IMR-90 (cell line): ENCODE measurements around the gene MAN2A2. TPM values are rescaled to one million over a fixed set of nuclear protein-coding genes. Genes with fewer than 3 reads are reported as not detected.

Experiments used
- ATAC-seq: fragments of 200-7000 bp; cut with Tn5 transposase; 2 replicates; pipeline ENCODE4 v1.9.1; 2020; ENCODE audit warnings: low read depth, mild to moderate bottlenecking, moderate library complexity
- BruUV-seq: library from RNA; stranded (reverse); fragments of 400-500 nt; replicated peaks from 2 replicates; lab custom pipeline; 2021; lab: Mats Ljungman, UMichigan
- CTCF ChIA-PET: fragments of 300-600 bp; formaldehyde crosslinking; extraction: SDS; loops from one replicate; lab custom pipeline; 2021; ENCODE audit warnings: antibody characterized with exemption; lab: Yijun Ruan, JAX
- POLR2A ChIA-PET: fragments of 300-600 bp; sonication (Branson Sonifier 250); formaldehyde crosslinking; loops from one replicate; lab custom pipeline; 2022; ENCODE audit warnings: antibody characterized with exemption; ENCODE audit not compliant: unreplicated experiment; lab: Charles Lee
- DNase-seq: peaks from one replicate; pipeline ENCODE4 v3.0.0; 2013
- H2AFZ ChIP-seq: replicated peaks from 2 replicates; pipeline ENCODE3; 2013; ENCODE audit warnings: low read length, mild to moderate bottlenecking; ENCODE audit not compliant: poor library complexity
- H2AK5ac ChIP-seq: 2 replicates; pipeline ENCODE4 v1.6.1; 2013; ENCODE audit warnings: low read depth, low read length, inconsistent platforms
- H2AK9ac ChIP-seq: replicated peaks from 2 replicates; pipeline ENCODE3; 2013; ENCODE audit warnings: mild to moderate bottlenecking, low read depth, low read length, moderate library complexity; ENCODE audit not compliant: poor library complexity
- H2BK120ac ChIP-seq: 2 replicates; pipeline ENCODE4 v1.6.1; 2013; ENCODE audit warnings: low read depth, low read length, inconsistent platforms
- H2BK15ac ChIP-seq: 3 replicates; pipeline ENCODE4 v1.6.1; 2013; ENCODE audit warnings: low read depth, low read length, inconsistent platforms
- H2BK20ac ChIP-seq: 2 replicates; pipeline ENCODE4 v1.6.1; 2013; ENCODE audit warnings: low read depth, mild to moderate bottlenecking, inconsistent platforms, low read length, moderate library complexity
- H2BK5ac ChIP-seq: 2 replicates; pipeline ENCODE4 v1.6.1; 2013; ENCODE audit warnings: mild to moderate bottlenecking, low read depth, low read length, inconsistent platforms; ENCODE audit not compliant: poor library complexity, severe bottlenecking
- H3K14ac ChIP-seq: replicated peaks from 2 replicates; pipeline ENCODE4 v1.6.1; 2013; ENCODE audit warnings: low read depth, low read length, inconsistent platforms
- H3K18ac ChIP-seq: 2 replicates; pipeline ENCODE4 v1.6.1; 2013; ENCODE audit warnings: low read depth, low read length, control low read depth
- H3K23ac ChIP-seq: 2 replicates; pipeline ENCODE4 v1.6.1; 2013; ENCODE audit warnings: low read depth, low read length, inconsistent platforms
- H3K27ac ChIP-seq: 2 replicates; pipeline ENCODE4 v1.5.1; 2013; ENCODE audit warnings: mild to moderate bottlenecking, control low read depth, low read length; ENCODE audit not compliant: insufficient read depth
- H3K27me3 ChIP-seq: 2 replicates; pipeline ENCODE4 v1.6.1; 2013; ENCODE audit warnings: low read length; ENCODE audit not compliant: control insufficient read depth, insufficient read depth
- H3K36me3 ChIP-seq: 2 replicates; pipeline ENCODE4 v1.6.1; 2013; ENCODE audit warnings: low read length, mixed read lengths; ENCODE audit not compliant: control insufficient read depth, insufficient read depth
- H3K4ac ChIP-seq: 2 replicates; pipeline ENCODE4 v1.6.1; 2013; ENCODE audit warnings: low read depth, low read length, inconsistent platforms
- H3K4me1 ChIP-seq: 2 replicates; pipeline ENCODE4 v1.6.1; 2013; ENCODE audit warnings: low read length, mixed read lengths; ENCODE audit not compliant: control insufficient read depth, insufficient read depth
- H3K4me2 ChIP-seq: 2 replicates; pipeline ENCODE4 v1.6.1; 2013; ENCODE audit warnings: low read depth, mild to moderate bottlenecking, control low read depth, low read length, moderate library complexity
- H3K4me3 ChIP-seq: 2 replicates; pipeline ENCODE4 v1.5.1; 2013; ENCODE audit warnings: low read depth, mild to moderate bottlenecking, control low read depth, low read length, moderate library complexity; ENCODE audit not compliant: insufficient read depth
- H3K56ac ChIP-seq: 2 replicates; pipeline ENCODE4 v1.6.1; 2013; ENCODE audit warnings: low read length, inconsistent platforms; ENCODE audit not compliant: insufficient read depth; ENCODE audit errors: extremely low read depth
- H3K79me1 ChIP-seq, 2 experiments: 2 replicates each; pipeline ENCODE4 v1.6.1; 2013; ENCODE audit warnings: low read length in 2 of 2, inconsistent platforms in 1 of 2, low read depth in 1 of 2
- H3K9ac ChIP-seq: 2 replicates; pipeline ENCODE4 v1.6.1; 2013; ENCODE audit warnings: low read depth, low read length, control low read depth
- H3K9me1 ChIP-seq: 2 replicates; pipeline ENCODE4 v1.6.1; 2013; ENCODE audit warnings: low read length, inconsistent platforms; ENCODE audit not compliant: insufficient read depth
- H3K9me3 ChIP-seq: 2 replicates; pipeline ENCODE4 v1.6.1; 2013; ENCODE audit warnings: low read length; ENCODE audit not compliant: control insufficient read depth, insufficient read depth
- H4K20me1 ChIP-seq: 2 replicates; pipeline ENCODE4 v1.6.1; 2013; ENCODE audit warnings: low read length, inconsistent platforms; ENCODE audit not compliant: insufficient read depth
- H4K5ac ChIP-seq: 2 replicates; pipeline ENCODE4 v1.6.1; 2013; ENCODE audit warnings: mild to moderate bottlenecking, low read depth, low read length, control low read depth
- H4K8ac ChIP-seq, 2 experiments: 2 replicates each; pipeline ENCODE4 v1.6.1; 2013; ENCODE audit warnings: low read depth in 2 of 2, low read length in 2 of 2, control low read depth in 1 of 2, inconsistent platforms in 1 of 2
- H4K91ac ChIP-seq: 2 replicates; pipeline ENCODE4 v1.6.1; 2013; ENCODE audit warnings: low read depth, low read length, inconsistent platforms; ENCODE audit not compliant: insufficient read depth
- CHD1 ChIP-seq: IDR thresholded peaks from 2 replicates; pipeline ENCODE4 v1.6.1; 2012; ENCODE audit warnings: low read depth, low read length, improper control_type of control experiment
- MAZ ChIP-seq: IDR thresholded peaks from 2 replicates; pipeline ENCODE4 v1.6.1; 2012; ENCODE audit warnings: low read depth, mild to moderate bottlenecking, low read length, improper control_type of control experiment, moderate library complexity, borderline replicate concordance
- NFE2L2 ChIP-seq: fragments of 150-350 bp; IDR thresholded peaks from 2 replicates; pipeline ENCODE4 v1.6.1; 2016; ENCODE audit warnings: low read depth, mild to moderate bottlenecking, low read length
- RAD21 ChIP-seq: IDR thresholded peaks from 2 replicates; pipeline ENCODE4 v1.6.1; 2012; ENCODE audit warnings: low read length, improper control_type of control experiment
- WGBS, 2 experiments: methylation state at CpG; one replicate each; pipeline versions ENCODE4 v1.1.5 to v1.1.7; 2013; ENCODE audit warnings: missing lambda C conversion rate in 2 of 2; ENCODE audit not compliant: insufficient read length in 1 of 2; ENCODE audit errors: extremely low coverage in 2 of 2; 5-methylcytosine and 5-hydroxymethylcytosine counted together
- dilution Hi-C: fragments of 300-500 bp; cut with HindIII; formaldehyde crosslinking; loops from one replicate; pipeline ENCODE4 v1.14.3; 2018; ENCODE audit warnings: low sequenced_read_pairs; ENCODE audit not compliant: unreplicated experiment
- in situ Hi-C: fragments of 300-500 bp; cut with MboI; formaldehyde crosslinking; loops from 3 replicates; pipeline ENCODE4 v1.14.3; 2019; ENCODE audit warnings: low sequenced_read_pairs, inconsistent platforms, mixed read lengths
- intact Hi-C: fragments of 100-400 bp; cut with micrococcal nuclease; formaldehyde crosslinking; loops from 2 replicates; pipeline ENCODE4 v1.10.0; 2022
- polyA plus RNA-seq, 3 experiments: library from polyadenylated mRNA; depleted of rRNA; stranded (reverse); fragments of >200 nt; gene quantifications; 2 replicates each; pipeline ENCODE4 v1.2.3, GENCODE V29; 2012; ENCODE audit warnings: low replicate concordance in 1 of 3
- total RNA-seq: library from RNA; depleted of rRNA; stranded (reverse); fragments of >200 nt; gene quantifications from 2 replicates; pipeline ENCODE4 v1.2.3, GENCODE V29; 2012

The MAN2A2 gene
- total and polyA plus RNA-seq, 2 of the 4 experiments (the other 2 are of a cell fraction): 3.4 to 52.5 TPM

GRCh38 chr15:90962021-90962420 is 58.9 kb downstream of the MAN2A2 start:
- Histone ChIP-seq H3K27me3 (no peaks in the 10 kb centered on the region), H3K36me3 (peaks cover 27% of the 10 kb centered on the region), H3K9me3 (no peaks in the 10 kb centered on the region), H3K27ac (no peak overlapping the region), H3K4me2 (no peak overlapping the region), H3K18ac (no peak overlapping the region), H2AK9ac (no peak overlapping the region), H3K9me1 (no peaks in the 10 kb centered on the region), H2BK15ac (no peak overlapping the region), H4K5ac (no peak overlapping the region), H4K20me1 (no peaks in the 10 kb centered on the region; the same call in 1 of the 2 replicates), H2AK5ac (no peak overlapping the region), H3K56ac (no peak overlapping the region), H3K23ac (no peak overlapping the region), H2BK120ac (no peak overlapping the region), H2BK20ac (no peak overlapping the region), H3K4me3 (no peak overlapping the region), H2AFZ (no peak overlapping the region), H3K14ac (no peak overlapping the region), H4K8ac (no peak overlapping the region), H2BK5ac (no peak overlapping the region), H3K4me1 (peaks cover 6% of the 10 kb centered on the region), H3K79me1 (peaks cover 6 to 27% of the 10 kb centered on the region in 2 experiments), H4K91ac (no peak overlapping the region), H3K9ac (no peak overlapping the region), H3K4ac (no peak overlapping the region)
- dilution Hi-C loops: no loop called here
- WGBS, 2 experiments: no CpG with 5 or more reads among the region's 4 CpGs
- intact Hi-C loops: no loop called here
- BruUV-seq: no TSS peak
- no peak for ATAC-seq
- TF ChIP-seq RAD21 (no peak), CHD1 (no peak), NFE2L2 (no peak), MAZ (no peak)
- no peak for DNase-seq
- ChIA-PET CTCF (no interaction called here), POLR2A (no interaction called here)
- in situ Hi-C loops: no loop called here
